Measurements from ENCODE around the gene GTF3C4. TPM values are rescaled to one million over a fixed set of nuclear protein-coding genes. Genes with fewer than 3 reads are reported as not detected.
"Not testable (repeated sequence)": the region's sequence is repeated elsewhere in the genome, so short reads cannot be mapped to it uniquely, and the experiment has no call there.

GTF3C4 gene
- total RNA-seq, 3 donors from 2014 or later = 10.5 to 16.6 (median 11.4) TPM

- Histone ChIP-seq H3K4me3 (no peak overlapping the region), H3K36me3 (ENCODE audit: low read depth) (no peaks in the 10 kb centered on the region), H3K9me3 (no peaks in the 10 kb centered on the region), H3K4me1 (ENCODE audit: low read depth) (no peaks in the 10 kb centered on the region)
- TF ChIP-seq CTCF (IDR thresholded peaks at IDR 0.05) = no peak
- no peak for DNase-seq
- ATAC-seq = no peak
- intact Hi-C loops (cut with DNase I, micrococcal nuclease) = no loop called here
Measured at GRCh38 chr9:132710333-132710732, 40.1 kb downstream of the GTF3C4 start.

- H3K36me3 ChIP-seq (ENCODE audit: low read depth); DNase-seq; ATAC-seq; H3K4me1 ChIP-seq (ENCODE audit: low read depth); intact Hi-C loops (cut with DNase I, micrococcal nuclease); H3K9me3 ChIP-seq; H3K4me3 ChIP-seq: not testable (repeated sequence)
Measured at GRCh38 chr9:132711152-132711551, 40.9 kb downstream of the GTF3C4 start.

GRCh38 chr9:132711846-132712245 is 41.6 kb downstream of the GTF3C4 start:
- DNase-seq (no peak), ATAC-seq (no peak)
- intact Hi-C loops (cut with DNase I, micrococcal nuclease) = no loop called here
- no peaks in the 10 kb centered on the region for H3K4me1 ChIP-seq (ENCODE audit: low read depth)
- no peaks in the 10 kb centered on the region for H3K36me3 ChIP-seq (ENCODE audit: low read depth)
- no peak for TF ChIP-seq CTCF (IDR thresholded peaks at IDR 0.05)
- H3K9me3 ChIP-seq = no peaks in the 10 kb centered on the region
- no peak overlapping the region for H3K4me3 ChIP-seq

- ATAC-seq = no peak
- no peak for TF ChIP-seq CTCF (IDR thresholded peaks at IDR 0.05)
Measured at GRCh38 chr9:132712753-132713152, 42.5 kb downstream of the GTF3C4 start.

GRCh38 chr9:132716007-132716406 is 45.7 kb downstream of the GTF3C4 start:
- no peak for TF ChIP-seq CTCF (IDR thresholded peaks at IDR 0.05)
- intact Hi-C loops (cut with DNase I, micrococcal nuclease) = no loop called here
- Histone ChIP-seq H3K4me1 (ENCODE audit: low read depth) (no peaks in the 10 kb centered on the region), H3K36me3 (ENCODE audit: low read depth) (no peaks in the 10 kb centered on the region), H3K9me3 (no peaks in the 10 kb centered on the region), H3K4me3 (no peak overlapping the region)
- ATAC-seq = no peak
- no peak for DNase-seq

More at GRCh38 chr9:132712753-132713152, 42.5 kb downstream of the GTF3C4 start:
- H3K9me3 ChIP-seq = no peaks in the 10 kb centered on the region
- DNase-seq = no peak
- no peak overlapping the region for H3K4me3 ChIP-seq
- H3K36me3 ChIP-seq (ENCODE audit: low read depth) = no peaks in the 10 kb centered on the region
- intact Hi-C loops (cut with DNase I, micrococcal nuclease) = no loop called here
- no peaks in the 10 kb centered on the region for H3K4me1 ChIP-seq (ENCODE audit: low read depth)

GRCh38 chr9:132717326-132717945 is 47.2 kb downstream of the GTF3C4 start:
- no peak for TF ChIP-seq CTCF (IDR thresholded peaks at IDR 0.05)
- ATAC-seq = no peak
- no peaks in the 10 kb centered on the region for H3K9me3 ChIP-seq
- no peaks in the 10 kb centered on the region for H3K36me3 ChIP-seq (ENCODE audit: low read depth)
- H3K4me1 ChIP-seq (ENCODE audit: low read depth) = no peaks in the 10 kb centered on the region
- intact Hi-C loops (cut with DNase I, micrococcal nuclease) = no loop called here
- H3K4me3 ChIP-seq = no peak overlapping the region
- DNase-seq = no peak

- intact Hi-C loops (cut with DNase I, micrococcal nuclease); H3K4me1 ChIP-seq (ENCODE audit: low read depth); ATAC-seq; H3K36me3 ChIP-seq (ENCODE audit: low read depth); H3K4me3 ChIP-seq; DNase-seq; H3K9me3 ChIP-seq: not testable (repeated sequence)
Measured at GRCh38 chr9:132718381-132718928, 48.2 kb downstream of the GTF3C4 start.

Measured in mucosa of descending colon (tissue), 3 donors.